Measurements from ENCODE around the gene SS18L1. TPM values are rescaled to one million over a fixed set of nuclear protein-coding genes. Genes with fewer than 3 reads are reported as not detected.

The SS18L1 gene
- total RNA-seq, 1 experiment from 2014 or later, result 12.3 TPM

- H3K4me2 ChIP-seq (ENCODE audit: low read depth, low read length, poor library complexity, severe bottlenecking), result peak overlapping the region; percentile 56
- H3K36me3 ChIP-seq (ENCODE audit: insufficient read depth, low read length), result no peaks in the 10 kb centered on the region
- H3K79me2 ChIP-seq (ENCODE audit: low read length), result no peaks in the 10 kb centered on the region
- H3K9ac ChIP-seq (ENCODE audit: low read length), result no peak overlapping the region
- no peaks in the 10 kb centered on the region for H3K27me3 ChIP-seq (ENCODE audit: low read length)
- no peaks in the 10 kb centered on the region for H3K9me3 ChIP-seq (ENCODE audit: low read length)
- H2AFZ ChIP-seq (ENCODE audit: low read length), result no peak overlapping the region
- peaks cover 39% of the 10 kb centered on the region for H4K20me1 ChIP-seq (ENCODE audit: insufficient read depth, low read depth, low read length)
- no peaks in the 10 kb centered on the region for H3K9me2 ChIP-seq (replicated peaks; ENCODE audit: insufficient read depth, low read length)
- H3K4me1 ChIP-seq (ENCODE audit: low read length), result peaks cover 30% of the 10 kb centered on the region
- peak; percentile 84 for DNase-seq
- H3K27ac ChIP-seq (ENCODE audit: low read length), result no peak overlapping the region
- no peak overlapping the region for H3K4me3 ChIP-seq (ENCODE audit: low read length)
These were observed 73.3 kb downstream of the SS18L1 start for GRCh38 chr20:62216636-62217566.

- peak overlapping the region; percentile 56 for H3K4me2 ChIP-seq (ENCODE audit: low read depth, low read length, poor library complexity, severe bottlenecking)
- H2AFZ ChIP-seq (ENCODE audit: low read length), result no peak overlapping the region
- H3K9me3 ChIP-seq (ENCODE audit: low read length), result no peaks in the 10 kb centered on the region
- no peak overlapping the region for H3K27ac ChIP-seq (ENCODE audit: low read length)
- H3K79me2 ChIP-seq (ENCODE audit: low read length), result no peaks in the 10 kb centered on the region
- no peak overlapping the region for H3K4me3 ChIP-seq (ENCODE audit: low read length)
- peak; percentile 74 for DNase-seq
- no peaks in the 10 kb centered on the region for H3K9me2 ChIP-seq (replicated peaks; ENCODE audit: insufficient read depth, low read length)
- no peaks in the 10 kb centered on the region for H3K36me3 ChIP-seq (ENCODE audit: insufficient read depth, low read length)
- no peak overlapping the region for H3K9ac ChIP-seq (ENCODE audit: low read length)
- peaks cover 39% of the 10 kb centered on the region for H4K20me1 ChIP-seq (ENCODE audit: insufficient read depth, low read depth, low read length)
- no peaks in the 10 kb centered on the region for H3K27me3 ChIP-seq (ENCODE audit: low read length)
- peaks cover 30% of the 10 kb centered on the region for H3K4me1 ChIP-seq (ENCODE audit: low read length)
These were observed 74.6 kb downstream of the SS18L1 start for GRCh38 chr20:62217913-62218773.

- Histone ChIP-seq H3K4me1 (ENCODE audit: low read length) (peaks cover 23% of the 10 kb centered on the region), H3K9me2 (replicated peaks; ENCODE audit: insufficient read depth, low read length) (no peaks in the 10 kb centered on the region), H3K27me3 (ENCODE audit: low read length) (no peaks in the 10 kb centered on the region), H3K9me3 (ENCODE audit: low read length) (no peaks in the 10 kb centered on the region), H4K20me1 (ENCODE audit: insufficient read depth, low read depth, low read length) (peaks cover 36% of the 10 kb centered on the region), H3K9ac (ENCODE audit: low read length) (no peak overlapping the region), H3K4me2 (ENCODE audit: low read depth, low read length, poor library complexity, severe bottlenecking) (no peak overlapping the region), H3K36me3 (ENCODE audit: insufficient read depth, low read length) (no peaks in the 10 kb centered on the region), H3K79me2 (ENCODE audit: low read length) (no peaks in the 10 kb centered on the region), H3K4me3 (ENCODE audit: low read length) (no peak overlapping the region), H2AFZ (ENCODE audit: low read length) (no peak overlapping the region), H3K27ac (ENCODE audit: low read length) (no peak overlapping the region)
- DNase-seq, result no peak
These were observed 75.8 kb downstream of the SS18L1 start for GRCh38 chr20:62219101-62219991.

- no peaks in the 10 kb centered on the region for H3K36me3 ChIP-seq (ENCODE audit: insufficient read depth, low read length)
- no peaks in the 10 kb centered on the region for H3K27me3 ChIP-seq (ENCODE audit: low read length)
- no peak within 1 kb of the TSS for H2AFZ ChIP-seq (ENCODE audit: low read length)
- H3K4me3 ChIP-seq (ENCODE audit: low read length), result no peak within 1 kb of the TSS
- H3K9me2 ChIP-seq (replicated peaks; ENCODE audit: insufficient read depth, low read length), result no peaks in the 10 kb centered on the region
- no peaks in the 10 kb centered on the region for H3K9me3 ChIP-seq (ENCODE audit: low read length)
- H3K4me1 ChIP-seq (ENCODE audit: low read length), result peaks cover 24% of the 10 kb centered on the region
- peaks cover 34% of the 10 kb centered on the region for H4K20me1 ChIP-seq (ENCODE audit: insufficient read depth, low read depth, low read length)
- peak; percentile 81 for DNase-seq
- no peak within 1 kb of the TSS for H3K9ac ChIP-seq (ENCODE audit: low read length)
- no peak within 1 kb of the TSS for H3K4me2 ChIP-seq (ENCODE audit: low read depth, low read length, poor library complexity, severe bottlenecking)
- no peaks in the 10 kb centered on the region for H3K79me2 ChIP-seq (ENCODE audit: low read length)
- H3K27ac ChIP-seq (ENCODE audit: low read length), result no peak within 1 kb of the TSS
These were observed 76.6 kb downstream of the SS18L1 start, which contains the start of gene HRH3 for GRCh38 chr20:62219992-62220665. HRH3 (minus strand) TSS chr20:62220278; CDS start chr20:62219970, 308 bp downstream.

- H2AFZ ChIP-seq (ENCODE audit: low read length), result no peak overlapping the region
- H3K4me1 ChIP-seq (ENCODE audit: low read length), result peaks cover 28% of the 10 kb centered on the region
- H3K4me2 ChIP-seq (ENCODE audit: low read depth, low read length, poor library complexity, severe bottlenecking), result no peak overlapping the region
- peaks cover 31% of the 10 kb centered on the region for H4K20me1 ChIP-seq (ENCODE audit: insufficient read depth, low read depth, low read length)
- H3K9ac ChIP-seq (ENCODE audit: low read length), result no peak overlapping the region
- no peaks in the 10 kb centered on the region for H3K79me2 ChIP-seq (ENCODE audit: low read length)
- no peak for DNase-seq
- H3K27me3 ChIP-seq (ENCODE audit: low read length), result no peaks in the 10 kb centered on the region
- H3K9me2 ChIP-seq (replicated peaks; ENCODE audit: insufficient read depth, low read length), result no peaks in the 10 kb centered on the region
- no peak overlapping the region for H3K4me3 ChIP-seq (ENCODE audit: low read length)
- no peaks in the 10 kb centered on the region for H3K36me3 ChIP-seq (ENCODE audit: insufficient read depth, low read length)
- no peaks in the 10 kb centered on the region for H3K9me3 ChIP-seq (ENCODE audit: low read length)
- no peak overlapping the region for H3K27ac ChIP-seq (ENCODE audit: low read length)
These were observed 77.3 kb downstream of the SS18L1 start for GRCh38 chr20:62220666-62221568.

- H3K27me3 ChIP-seq (ENCODE audit: low read length), result no peaks in the 10 kb centered on the region
- no peak for DNase-seq
- no peaks in the 10 kb centered on the region for H3K9me2 ChIP-seq (replicated peaks; ENCODE audit: insufficient read depth, low read length)
- H3K4me2 ChIP-seq (ENCODE audit: low read depth, low read length, poor library complexity, severe bottlenecking), result no peak overlapping the region
- no peak overlapping the region for H2AFZ ChIP-seq (ENCODE audit: low read length)
- H3K27ac ChIP-seq (ENCODE audit: low read length), result no peak overlapping the region
- no peaks in the 10 kb centered on the region for H3K36me3 ChIP-seq (ENCODE audit: insufficient read depth, low read length)
- H3K79me2 ChIP-seq (ENCODE audit: low read length), result no peaks in the 10 kb centered on the region
- no peaks in the 10 kb centered on the region for H3K9me3 ChIP-seq (ENCODE audit: low read length)
- peaks cover 19% of the 10 kb centered on the region for H3K4me1 ChIP-seq (ENCODE audit: low read length)
- peaks cover 22% of the 10 kb centered on the region for H4K20me1 ChIP-seq (ENCODE audit: insufficient read depth, low read depth, low read length)
- H3K9ac ChIP-seq (ENCODE audit: low read length), result no peak overlapping the region
- H3K4me3 ChIP-seq (ENCODE audit: low read length), result no peak overlapping the region
These were observed 78.8 kb downstream of the SS18L1 start for GRCh38 chr20:62222266-62222850.

All from Karpas-422 (cell line).